ENCODE measurements around the gene ZNF429.

ZNF429 gene

DNA sequence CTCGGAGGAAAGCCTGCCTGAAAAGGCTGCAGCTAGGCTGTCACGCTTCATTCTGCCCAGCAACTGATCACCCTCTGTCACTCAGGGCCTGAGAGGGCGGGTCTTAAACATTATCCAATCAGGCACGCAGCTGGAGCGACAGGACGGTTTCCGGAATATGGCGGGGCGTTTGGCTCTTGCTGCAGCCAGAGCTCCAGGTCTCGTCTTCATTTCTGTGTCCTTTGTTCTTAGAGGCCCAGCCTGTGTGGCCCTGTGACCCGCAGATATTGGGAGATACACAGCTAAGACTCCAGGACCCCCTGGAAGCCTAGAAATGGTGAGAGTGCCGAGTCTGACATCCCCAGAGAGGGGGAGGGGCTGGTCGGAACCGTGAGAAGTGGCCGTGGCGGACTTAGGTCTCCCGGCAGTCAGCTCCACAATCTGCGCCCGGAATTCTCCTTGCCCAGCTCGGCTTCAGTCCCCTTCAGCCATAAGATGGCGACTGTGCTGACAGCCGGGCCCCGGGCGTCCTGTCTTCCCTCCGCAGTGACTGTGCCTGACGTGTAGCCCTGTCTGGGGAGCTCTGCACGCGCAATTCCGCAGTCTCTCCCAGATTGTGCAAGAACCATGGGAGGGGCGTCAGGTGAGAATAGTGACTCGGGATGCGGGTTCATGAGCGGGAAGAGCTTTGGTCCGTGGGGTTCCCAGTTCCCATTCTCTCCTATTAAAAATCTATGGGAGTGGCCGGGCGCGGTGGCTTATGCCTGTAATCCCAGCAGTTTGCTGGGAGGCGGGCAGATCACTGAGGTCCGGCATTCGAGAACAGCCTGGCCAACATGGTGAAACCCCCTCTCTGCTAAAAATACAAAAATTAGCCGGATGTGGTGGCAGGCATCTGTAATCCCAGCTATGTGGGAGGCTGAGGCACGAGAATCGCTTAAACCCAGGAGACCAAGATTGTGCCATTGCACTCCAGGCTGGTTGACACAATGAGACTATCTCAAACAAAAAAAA is at the start of gene ZNF429:
ZNF429 (plus strand) TSS at position 144 of the 993 bp plus-strand sequence; CDS start at position 314, 170 bp downstream.
- peaks cover 49% of the 10 kb centered on the region for H3K79me2 ChIP-seq (ENCODE audit: insufficient read depth, low read length)
- peak within 1 kb of the TSS; percentile 96 for H3K9ac ChIP-seq (ENCODE audit: low read length)
- H3K27ac ChIP-seq (ENCODE audit: low read depth, low read length) = peak within 1 kb of the TSS; percentile 78
- TF ChIP-seq, protein P1, sequence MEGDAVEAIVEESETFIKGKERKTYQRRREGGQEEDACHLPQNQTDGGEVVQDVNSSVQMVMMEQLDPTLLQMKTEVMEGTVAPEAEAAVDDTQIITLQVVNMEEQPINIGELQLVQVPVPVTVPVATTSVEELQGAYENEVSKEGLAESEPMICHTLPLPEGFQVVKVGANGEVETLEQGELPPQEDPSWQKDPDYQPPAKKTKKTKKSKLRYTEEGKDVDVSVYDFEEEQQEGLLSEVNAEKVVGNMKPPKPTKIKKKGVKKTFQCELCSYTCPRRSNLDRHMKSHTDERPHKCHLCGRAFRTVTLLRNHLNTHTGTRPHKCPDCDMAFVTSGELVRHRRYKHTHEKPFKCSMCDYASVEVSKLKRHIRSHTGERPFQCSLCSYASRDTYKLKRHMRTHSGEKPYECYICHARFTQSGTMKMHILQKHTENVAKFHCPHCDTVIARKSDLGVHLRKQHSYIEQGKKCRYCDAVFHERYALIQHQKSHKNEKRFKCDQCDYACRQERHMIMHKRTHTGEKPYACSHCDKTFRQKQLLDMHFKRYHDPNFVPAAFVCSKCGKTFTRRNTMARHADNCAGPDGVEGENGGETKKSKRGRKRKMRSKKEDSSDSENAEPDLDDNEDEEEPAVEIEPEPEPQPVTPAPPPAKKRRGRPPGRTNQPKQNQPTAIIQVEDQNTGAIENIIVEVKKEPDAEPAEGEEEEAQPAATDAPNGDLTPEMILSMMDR (IDR thresholded peaks at IDR 0.05; ENCODE audit: insufficient read depth, low read length, poor library complexity, severe bottlenecking) = no peak
- no peak for TF ChIP-seq EZH2phosphoT487 (conservative IDR thresholded peaks at IDR 0.05; ENCODE audit: low read length)
- H3K9me3 ChIP-seq (ENCODE audit: insufficient read depth, low read length) = peaks cover 3% of the 10 kb centered on the region; the same call in 1 of the 2 replicates
- no peaks in the 10 kb centered on the region for H4K20me1 ChIP-seq (ENCODE audit: low read depth, low read length)
- H3K4me3 ChIP-seq (ENCODE audit: insufficient read depth, low read length, poor library complexity, severe bottlenecking) = peak within 1 kb of the TSS; percentile 99
- peak within 1 kb of the TSS; percentile 100 for H2AFZ ChIP-seq (ENCODE audit: low read depth, low read length, severe bottlenecking)
- H3K9me2 ChIP-seq (replicated peaks; ENCODE audit: insufficient read depth, low read length) = no peaks in the 10 kb centered on the region
- H3K36me3 ChIP-seq (ENCODE audit: low read length) = peaks cover 23% of the 10 kb centered on the region; the same call in 1 of the 2 replicates
- no peaks in the 10 kb centered on the region for H3K27me3 ChIP-seq (ENCODE audit: low read length)
- no peaks in the 10 kb centered on the region for H3F3A ChIP-seq (ENCODE audit: insufficient read depth)
- H3K4me2 ChIP-seq (ENCODE audit: low read depth, low read length, poor library complexity, severe bottlenecking) = peak within 1 kb of the TSS; percentile 76

DNA sequence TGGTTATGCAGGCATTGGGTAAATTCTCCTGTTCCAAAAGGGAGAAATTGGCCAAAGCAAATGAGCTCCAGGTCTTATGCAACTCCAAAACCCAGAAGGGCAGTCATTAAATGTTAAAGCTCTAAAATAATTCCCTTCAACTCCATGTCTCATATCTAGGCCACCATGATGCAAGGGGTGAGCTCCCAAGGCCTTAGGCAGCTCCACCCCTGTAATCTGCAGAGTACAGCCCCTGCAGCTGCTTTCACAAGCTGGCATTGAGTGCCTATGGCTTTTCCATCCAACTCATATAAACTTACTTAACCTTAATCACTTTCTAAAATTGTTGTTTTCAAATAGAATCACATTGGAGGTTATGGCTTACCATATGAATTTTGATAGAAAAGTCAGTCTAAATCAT is 44.7 kb upstream of the ZNF429 start:
- Histone ChIP-seq H3K27ac (ENCODE audit: low read depth, low read length) (no peak overlapping the region), H3K27me3 (ENCODE audit: low read length) (no peaks in the 10 kb centered on the region), H3K4me3 (ENCODE audit: insufficient read depth, low read length, poor library complexity, severe bottlenecking) (no peak overlapping the region), H3K9me2 (replicated peaks; ENCODE audit: insufficient read depth, low read length) (no peaks in the 10 kb centered on the region), H3K79me2 (ENCODE audit: insufficient read depth, low read length) (peaks cover 14% of the 10 kb centered on the region; the same call in 1 of the 2 replicates), H4K20me1 (ENCODE audit: low read depth, low read length) (no peaks in the 10 kb centered on the region), H3K36me3 (ENCODE audit: low read length) (peaks cover 12% of the 10 kb centered on the region; the same call in 1 of the 2 replicates), H3F3A (ENCODE audit: insufficient read depth) (no peaks in the 10 kb centered on the region), H3K4me2 (ENCODE audit: low read depth, low read length, poor library complexity, severe bottlenecking) (no peak overlapping the region), H3K9ac (ENCODE audit: low read length) (no peak overlapping the region), H3K9me3 (ENCODE audit: insufficient read depth, low read length) (peaks cover 6% of the 10 kb centered on the region; the same call in 1 of the 2 replicates), H2AFZ (ENCODE audit: low read depth, low read length, severe bottlenecking) (no peak overlapping the region)
- no peak for TF ChIP-seq EZH2phosphoT487 (conservative IDR thresholded peaks at IDR 0.05; ENCODE audit: low read length)
- TF ChIP-seq, protein P1 (IDR thresholded peaks at IDR 0.05; ENCODE audit: insufficient read depth, low read length, poor library complexity, severe bottlenecking) = no peak

DNA sequence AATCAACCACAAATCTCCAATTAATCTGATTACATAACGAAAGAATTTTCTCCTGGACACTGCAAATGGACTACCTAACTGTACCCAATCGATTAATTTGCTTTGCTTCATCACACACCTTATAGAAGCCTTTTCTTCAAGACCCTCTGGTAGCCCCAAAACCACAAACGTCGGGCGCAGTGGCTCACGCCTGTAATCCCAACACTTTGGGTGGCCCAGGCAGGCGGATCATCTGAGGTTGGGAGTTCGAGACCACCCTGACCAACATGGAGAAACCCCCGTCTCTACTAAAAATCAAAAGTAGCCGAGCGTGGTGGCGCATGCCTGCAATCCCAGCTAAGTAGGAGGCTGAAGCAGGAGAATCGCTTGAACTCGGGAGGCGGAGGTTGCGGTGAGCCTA is 42.9 kb upstream of the ZNF429 start:
- Histone ChIP-seq H2AFZ (ENCODE audit: low read depth, low read length, severe bottlenecking) (no peak overlapping the region), H3K9ac (ENCODE audit: low read length) (no peak overlapping the region), H3K9me2 (replicated peaks; ENCODE audit: insufficient read depth, low read length) (no peaks in the 10 kb centered on the region), H3K36me3 (ENCODE audit: low read length) (no peaks in the 10 kb centered on the region), H3K27me3 (ENCODE audit: low read length) (no peaks in the 10 kb centered on the region), H3K79me2 (ENCODE audit: insufficient read depth, low read length) (peaks cover 14% of the 10 kb centered on the region; the same call in 1 of the 2 replicates), H3F3A (ENCODE audit: insufficient read depth) (no peaks in the 10 kb centered on the region), H3K9me3 (ENCODE audit: insufficient read depth, low read length) (no peaks in the 10 kb centered on the region), H3K4me3 (ENCODE audit: insufficient read depth, low read length, poor library complexity, severe bottlenecking) (peak overlapping the region; percentile 83), H4K20me1 (ENCODE audit: low read depth, low read length) (no peaks in the 10 kb centered on the region), H3K27ac (ENCODE audit: low read depth, low read length) (no peak overlapping the region), H3K4me2 (ENCODE audit: low read depth, low read length, poor library complexity, severe bottlenecking) (peak overlapping the region; percentile 63)
- TF ChIP-seq, protein P1 (IDR thresholded peaks at IDR 0.05; ENCODE audit: insufficient read depth, low read length, poor library complexity, severe bottlenecking) = no peak
- no peak for TF ChIP-seq EZH2phosphoT487 (conservative IDR thresholded peaks at IDR 0.05; ENCODE audit: low read length)
